Stimulated activated CD4-positive, alpha-beta T cell treated with anti-CD3 and anti-CD28 coated beads, Interleukin-1b, Interleukin-23, amount 100 ng/mL, for 24 hours (primary cell): ENCODE data around the gene ABCA3.

Experiments used
- DNase-seq, 4 experiments: peaks; one replicate each; pipeline ENCODE4 v3.0.0-alpha.2; 2020; ENCODE audit warnings: low read depth in 4 of 4, low spot score in 1 of 4

Gene ABCA3

GRCh38 chr16:2235695-2236336 lies 104.7 kb downstream of the ABCA3 start:
- no peak for DNase-seq

GRCh38 chr16:2235234-2235651 lies 105.3 kb downstream of the ABCA3 start:
- no peak for DNase-seq

GRCh38 chr16:2234813-2235170 lies 105.7 kb downstream of the ABCA3 start:
- DNase-seq, result no peak

- DNase-seq, result no peak
Observed at GRCh38 chr16:2233872-2234812, 106.4 kb downstream of the ABCA3 start.

- no peak for DNase-seq
Observed at GRCh38 chr16:2233046-2233775, 107.3 kb downstream of the ABCA3 start.

GRCh38 chr16:2232094-2232990 lies 108.2 kb downstream of the ABCA3 start:
- DNase-seq, result no peak

GRCh38 chr16:2231016-2231931 lies 109.3 kb downstream of the ABCA3 start:
- DNase-seq, result no peak

- no peak for DNase-seq
Observed at GRCh38 chr16:2230376-2230775, 110.2 kb downstream of the ABCA3 start.

GRCh38 chr16:2229632-2230250 lies 110.8 kb downstream of the ABCA3 start:
- DNase-seq, result no peak

- DNase-seq, result no peak
Observed at GRCh38 chr16:2229091-2229490, 111.4 kb downstream of the ABCA3 start.

GRCh38 chr16:2228161-2228824 lies 112.2 kb downstream of the ABCA3 start:
- no peak for DNase-seq

GRCh38 chr16:2226918-2227317 lies 113.6 kb downstream of the ABCA3 start:
- DNase-seq, result no peak

GRCh38 chr16:2226245-2226793 lies 114.2 kb downstream of the ABCA3 start:
- no peak for DNase-seq
